ENCODE measurements around the gene NUCB2.

The NUCB2 gene

GRCh38 chr11:17273211-17273610, 3.3 kb upstream of the NUCB2 start:
- no peak overlapping the region for H3K4me2 ChIP-seq (ENCODE audit: low read length)
- no peaks in the 10 kb centered on the region for H4K20me1 ChIP-seq (ENCODE audit: control insufficient read depth, insufficient read depth, low read depth, low read length)
- H3K4me3 ChIP-seq (ENCODE audit: low read length), result no peak overlapping the region
- H3K9me3 ChIP-seq (ENCODE audit: control insufficient read depth, insufficient read depth, low read length), result no peaks in the 10 kb centered on the region
- 0 out of 2 replicates have a peak, but pooled peaks cover under 1% of the 10 kb centered on the region for H3K79me2 ChIP-seq (ENCODE audit: control insufficient read depth, low read length)
- TF ChIP-seq EZH2phosphoT487 (IDR thresholded peaks at IDR 0.05; ENCODE audit: borderline replicate concordance, low read length) (no peak), CTCF (IDR thresholded peaks at IDR 0.05; ENCODE audit: low read depth, low read length, poor library complexity, severe bottlenecking) (no peak)
- H3F3A ChIP-seq (ENCODE audit: control insufficient read depth, insufficient read depth), result no peaks in the 10 kb centered on the region; the same call in 1 of the 2 replicates
- H3K36me3 ChIP-seq (ENCODE audit: control insufficient read depth, low read length), result no peaks in the 10 kb centered on the region
- H3K9me2 ChIP-seq (replicated peaks; ENCODE audit: control insufficient read depth, low read length), result no peaks in the 10 kb centered on the region
- H3K27ac ChIP-seq (ENCODE audit: low read depth, low read length), result no peak overlapping the region
- H3K27me3 ChIP-seq (ENCODE audit: control insufficient read depth, low read length), result 0 out of 2 replicates have a peak, but pooled peaks cover 3% of the 10 kb centered on the region
- peaks cover 26% of the 10 kb centered on the region for H3K4me1 ChIP-seq (ENCODE audit: control insufficient read depth, low read length)

GRCh38 chr11:17273668-17274282, 2.8 kb upstream of the NUCB2 start:
- TF ChIP-seq CTCF (IDR thresholded peaks at IDR 0.05; ENCODE audit: low read depth, low read length, poor library complexity, severe bottlenecking), result no peak
- TF ChIP-seq EZH2phosphoT487 (IDR thresholded peaks at IDR 0.05; ENCODE audit: borderline replicate concordance, low read length), result no peak
- Histone ChIP-seq H4K20me1 (ENCODE audit: control insufficient read depth, insufficient read depth, low read depth, low read length) (no peaks in the 10 kb centered on the region), H3K9me2 (replicated peaks; ENCODE audit: control insufficient read depth, low read length) (no peaks in the 10 kb centered on the region), H3K4me1 (ENCODE audit: control insufficient read depth, low read length) (peaks cover 26% of the 10 kb centered on the region), H3K79me2 (ENCODE audit: control insufficient read depth, low read length) (0 out of 2 replicates have a peak, but pooled peaks cover 3% of the 10 kb centered on the region), H3K4me3 (ENCODE audit: low read length) (no peak overlapping the region), H3K36me3 (ENCODE audit: control insufficient read depth, low read length) (no peaks in the 10 kb centered on the region), H3K27ac (ENCODE audit: low read depth, low read length) (no peak overlapping the region), H3F3A (ENCODE audit: control insufficient read depth, insufficient read depth) (no peaks in the 10 kb centered on the region; the same call in 1 of the 2 replicates), H3K27me3 (ENCODE audit: control insufficient read depth, low read length) (0 out of 2 replicates have a peak, but pooled peaks cover 2% of the 10 kb centered on the region), H3K4me2 (ENCODE audit: low read length) (no peak overlapping the region), H3K9me3 (ENCODE audit: control insufficient read depth, insufficient read depth, low read length) (no peaks in the 10 kb centered on the region)

- peaks cover 26% of the 10 kb centered on the region for H3K4me1 ChIP-seq (ENCODE audit: control insufficient read depth, low read length)
- peak overlapping the region; percentile 81 for H3K4me3 ChIP-seq (ENCODE audit: low read length)
- H3K9me3 ChIP-seq (ENCODE audit: control insufficient read depth, insufficient read depth, low read length), result no peaks in the 10 kb centered on the region
- TF ChIP-seq CTCF (IDR thresholded peaks at IDR 0.05; ENCODE audit: low read depth, low read length, poor library complexity, severe bottlenecking), result no peak
- TF ChIP-seq EZH2phosphoT487 (IDR thresholded peaks at IDR 0.05; ENCODE audit: borderline replicate concordance, low read length), result no peak
- H3K9me2 ChIP-seq (replicated peaks; ENCODE audit: control insufficient read depth, low read length), result no peaks in the 10 kb centered on the region
- H4K20me1 ChIP-seq (ENCODE audit: control insufficient read depth, insufficient read depth, low read depth, low read length), result no peaks in the 10 kb centered on the region
- H3K27me3 ChIP-seq (ENCODE audit: control insufficient read depth, low read length), result no peaks in the 10 kb centered on the region
- 0 out of 2 replicates have a peak, but pooled peaks cover 3% of the 10 kb centered on the region for H3K79me2 ChIP-seq (ENCODE audit: control insufficient read depth, low read length)
- peak overlapping the region; percentile 46; the same call in 1 of the 2 replicates for H3K27ac ChIP-seq (ENCODE audit: low read depth, low read length)
- peak overlapping the region; percentile 84 for H3K4me2 ChIP-seq (ENCODE audit: low read length)
- no peaks in the 10 kb centered on the region for H3K36me3 ChIP-seq (ENCODE audit: control insufficient read depth, low read length)
- H3F3A ChIP-seq (ENCODE audit: control insufficient read depth, insufficient read depth), result no peaks in the 10 kb centered on the region; the same call in 1 of the 2 replicates
Observed at GRCh38 chr11:17275400-17276235, 921 bp upstream of the NUCB2 start.

Measured in DOHH2 (cell line).